ENCODE measurements around the gene PRF1.
"Not testable (repeated sequence)": the region's sequence is repeated elsewhere in the genome, so short reads cannot be mapped to it uniquely, and the experiment has no call there.

PRF1 gene

GRCh38 chr10:70616761-70617160, 14.2 kb upstream of the PRF1 start:
- no peak for DNase-seq

GRCh38 chr10:70615784-70616522, 13.4 kb upstream of the PRF1 start:
- DNase-seq, result peak; percentile 47

DNA sequence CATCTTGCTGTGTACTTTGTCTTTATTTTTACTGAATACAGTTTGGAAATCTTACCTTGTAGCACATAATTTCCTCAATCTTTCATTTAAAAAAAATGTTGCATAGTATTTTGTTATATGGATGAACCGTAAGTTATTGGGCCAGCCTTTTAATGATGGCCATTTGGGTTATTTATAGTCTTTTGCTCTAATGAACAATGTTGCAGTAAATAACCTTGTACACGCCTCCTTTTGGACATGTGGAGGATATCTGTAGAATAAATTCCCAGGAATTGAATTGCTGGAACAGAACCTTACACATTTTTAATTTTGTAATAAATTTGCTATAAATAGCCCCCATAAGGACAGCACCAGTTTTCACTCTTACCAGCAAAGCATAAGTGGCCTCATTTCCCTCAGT, 12.7 kb upstream of the PRF1 start:
- no peak for DNase-seq

- DNase-seq, result not testable (repeated sequence)
Observed at GRCh38 chr10:70614364-70614763, 11.8 kb upstream of the PRF1 start.

DNA sequence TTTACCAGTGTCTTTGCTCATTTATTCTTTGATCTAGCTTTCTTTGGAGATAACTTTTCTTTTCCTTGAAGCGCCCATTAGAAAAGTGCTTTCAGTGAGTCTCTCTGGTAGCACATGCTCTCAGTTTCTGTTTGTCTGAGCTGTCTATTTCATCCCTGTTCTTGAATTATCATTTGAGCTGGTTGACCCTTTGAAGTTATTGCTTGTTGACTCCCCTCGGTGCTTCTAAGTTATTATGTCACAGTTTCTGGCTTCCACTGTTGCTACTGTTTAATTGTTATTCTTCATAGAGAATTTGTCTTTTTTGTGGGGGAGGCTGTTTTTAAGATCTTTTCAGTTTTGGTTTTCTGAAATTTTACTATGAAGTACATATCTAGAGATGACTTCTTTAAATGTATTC, 11.4 kb upstream of the PRF1 start:
- DNase-seq, result no peak

DNA sequence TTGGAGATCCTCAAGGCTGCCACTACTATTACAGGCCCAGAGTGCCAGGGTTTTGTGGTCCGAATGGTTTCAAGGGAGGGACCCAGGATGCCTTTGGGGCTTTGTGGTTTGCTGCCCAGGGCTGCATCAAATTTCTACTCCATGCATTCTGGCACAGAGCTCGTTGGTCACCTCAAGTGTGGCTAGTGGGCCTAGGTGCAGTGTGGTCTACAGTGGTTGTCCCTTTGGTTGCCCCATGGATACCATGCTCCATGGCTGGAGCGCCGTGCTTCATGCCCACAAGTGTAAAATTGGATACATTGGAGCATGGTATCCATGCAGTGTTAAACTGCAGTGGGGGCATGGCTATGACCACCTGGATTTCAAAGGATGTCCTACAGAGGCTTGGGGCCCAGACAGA, 5.4 kb upstream of the PRF1 start:
- no peak for DNase-seq

DNA sequence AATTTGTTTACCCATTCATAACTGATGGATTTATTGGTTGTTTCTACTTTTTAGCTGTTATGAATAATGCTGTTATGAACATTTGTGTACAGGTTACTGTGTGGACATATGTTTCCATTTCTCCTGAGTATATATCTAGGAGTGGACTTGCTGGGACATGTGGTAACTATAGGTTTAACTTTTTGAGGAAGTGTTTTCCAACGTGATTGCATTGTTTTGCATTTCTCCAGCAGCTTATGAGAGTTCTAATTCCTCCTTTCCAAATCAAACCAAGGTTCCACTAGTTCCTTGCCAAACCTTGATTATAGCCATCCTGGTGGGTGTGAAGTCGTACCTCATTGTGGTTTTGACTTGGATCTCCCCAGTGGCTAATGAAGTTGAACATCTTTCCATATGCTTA, 2.6 kb upstream of the PRF1 start:
- DNase-seq, result no peak

DNA sequence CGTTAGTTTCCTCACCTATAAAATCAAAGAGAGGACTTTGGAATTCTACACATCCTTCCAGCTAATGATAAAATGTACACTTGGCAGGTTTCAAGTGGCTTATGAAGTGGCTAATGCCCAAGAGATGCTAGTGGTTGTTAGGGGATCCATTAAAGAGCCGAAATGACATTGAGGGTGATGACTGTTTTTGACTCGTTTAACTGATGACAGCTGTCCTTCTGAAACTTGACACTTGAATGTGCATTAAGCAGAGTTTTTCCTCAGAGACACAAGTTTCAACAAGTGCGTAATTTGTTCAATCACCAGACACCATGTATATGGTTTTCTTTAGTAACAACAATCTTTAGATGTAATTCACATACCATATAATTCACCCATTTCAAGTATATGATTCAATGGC, 1.6 kb upstream of the PRF1 start:
- DNase-seq, result no peak

- DNase-seq, result no peak
Observed at GRCh38 chr10:70603449-70603801, 884 bp upstream of the PRF1 start.

DNA sequence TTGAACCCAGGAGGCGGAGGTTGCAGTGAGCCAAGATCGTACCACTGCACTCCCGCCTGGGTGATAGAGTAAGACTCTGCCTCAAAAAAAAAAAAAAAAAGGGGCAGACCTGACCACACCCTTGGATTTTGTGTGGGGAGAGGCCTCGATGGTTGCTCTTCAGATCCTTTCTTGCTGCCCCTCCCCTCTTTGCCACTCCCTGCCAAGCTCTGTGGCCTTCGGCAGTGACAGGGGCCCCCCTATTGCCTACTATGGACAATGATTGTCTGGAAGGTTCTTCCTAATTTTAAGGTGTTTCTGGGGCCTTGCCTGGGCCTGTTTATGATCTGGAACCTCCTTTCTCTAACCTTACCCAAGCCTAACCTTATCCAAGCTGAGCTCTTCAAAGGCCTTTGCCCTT, 795 bp downstream of the PRF1 start:
- DNase-seq, result no peak

- no peak for DNase-seq
Observed at GRCh38 chr10:70600512-70601395, 1.8 kb downstream of the PRF1 start.

- no peak for DNase-seq
Observed at GRCh38 chr10:70599791-70600190, 2.8 kb downstream of the PRF1 start.

DNA sequence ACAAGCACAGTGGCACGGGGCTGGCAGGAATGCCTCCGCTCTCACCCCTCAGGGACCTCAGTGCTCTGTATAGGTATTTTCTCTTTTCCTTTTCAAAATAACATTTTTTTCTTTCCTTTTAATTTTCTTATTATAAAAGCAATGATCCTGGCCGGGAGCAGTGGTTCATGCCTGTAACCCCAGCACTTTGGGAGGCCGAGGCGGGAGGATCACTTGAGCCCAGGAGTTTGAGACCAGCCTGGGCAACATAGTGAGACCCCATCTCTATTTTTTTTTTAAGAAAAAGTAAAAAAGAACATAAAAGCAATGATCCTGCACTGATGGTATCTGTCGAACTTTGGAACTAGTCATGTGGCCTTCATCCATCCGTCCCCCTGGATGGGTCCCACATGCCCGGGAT, 3.2 kb downstream of the PRF1 start:
- no peak for DNase-seq

DNA sequence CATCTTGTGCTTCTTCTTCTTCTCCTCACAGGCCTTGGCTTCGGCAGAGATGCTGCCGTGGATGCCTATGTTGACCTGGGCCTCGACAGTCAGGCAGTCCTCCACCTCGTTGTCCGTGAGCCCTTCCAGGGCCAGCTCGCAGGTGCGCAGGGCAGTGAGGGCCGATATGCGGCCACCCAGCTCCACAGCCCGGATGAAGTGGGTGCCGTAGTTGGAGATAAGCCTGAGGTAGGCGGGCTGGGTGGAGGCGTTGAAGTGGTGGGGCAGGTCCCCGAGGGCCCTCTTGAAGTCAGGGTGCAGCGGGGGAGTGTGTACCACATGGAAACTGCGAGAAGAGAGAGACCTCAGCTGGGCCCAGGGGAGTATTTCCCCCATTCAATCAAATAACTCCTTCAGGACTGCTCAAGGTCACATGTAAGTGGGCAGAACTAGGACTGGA, 3.7 kb downstream of the PRF1 start:
- no peak for DNase-seq

DNA sequence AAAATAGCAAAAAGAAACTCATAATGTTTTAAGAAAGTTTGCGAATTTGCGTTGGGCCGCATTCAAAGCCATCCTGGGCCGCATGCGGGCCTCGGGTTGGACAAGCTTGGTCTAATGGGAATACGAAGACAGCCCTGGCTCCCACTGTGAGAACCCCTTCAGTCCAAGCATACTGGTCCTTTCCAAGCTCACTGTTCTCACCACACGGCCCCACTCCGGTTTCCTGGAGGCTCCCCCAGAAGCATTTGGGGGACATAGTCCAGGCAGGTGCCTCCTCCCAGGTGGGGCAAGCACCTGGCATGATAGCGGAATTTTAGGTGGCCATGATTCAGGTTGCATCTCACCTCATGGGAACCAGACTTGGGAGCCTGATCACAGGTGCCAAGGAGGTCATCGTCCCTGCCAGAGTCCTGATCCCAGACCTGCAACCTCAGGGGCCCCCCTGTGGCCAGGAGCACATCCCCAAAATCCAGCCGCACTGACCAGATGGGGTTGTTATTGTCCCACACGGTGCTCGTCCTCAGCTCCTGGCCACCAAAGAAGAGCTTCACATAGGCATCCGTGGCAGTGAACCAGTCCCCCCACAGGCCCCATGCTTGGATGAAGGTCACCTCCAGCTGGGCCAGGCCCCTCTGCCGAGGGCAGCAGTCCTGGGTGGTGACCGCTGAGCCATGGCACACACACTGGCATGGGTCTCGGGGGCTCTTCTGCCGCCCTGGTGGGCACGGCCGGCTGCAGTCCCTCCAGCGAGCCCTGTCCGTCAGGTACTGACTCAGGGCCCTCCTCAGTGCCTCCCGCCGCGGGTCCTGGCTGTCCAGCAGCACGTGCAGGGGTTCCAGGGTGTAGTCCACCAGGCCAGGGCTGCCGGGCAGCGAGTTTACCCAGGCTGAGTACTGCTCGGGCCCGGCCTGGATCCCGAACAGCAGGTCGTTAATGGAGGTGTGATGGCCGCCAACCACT, 4.4 kb downstream of the PRF1 start:
- no peak for DNase-seq

GRCh38 chr10:70596860-70597809, 5.4 kb downstream of the PRF1 start:
- DNase-seq, result no peak

DNA sequence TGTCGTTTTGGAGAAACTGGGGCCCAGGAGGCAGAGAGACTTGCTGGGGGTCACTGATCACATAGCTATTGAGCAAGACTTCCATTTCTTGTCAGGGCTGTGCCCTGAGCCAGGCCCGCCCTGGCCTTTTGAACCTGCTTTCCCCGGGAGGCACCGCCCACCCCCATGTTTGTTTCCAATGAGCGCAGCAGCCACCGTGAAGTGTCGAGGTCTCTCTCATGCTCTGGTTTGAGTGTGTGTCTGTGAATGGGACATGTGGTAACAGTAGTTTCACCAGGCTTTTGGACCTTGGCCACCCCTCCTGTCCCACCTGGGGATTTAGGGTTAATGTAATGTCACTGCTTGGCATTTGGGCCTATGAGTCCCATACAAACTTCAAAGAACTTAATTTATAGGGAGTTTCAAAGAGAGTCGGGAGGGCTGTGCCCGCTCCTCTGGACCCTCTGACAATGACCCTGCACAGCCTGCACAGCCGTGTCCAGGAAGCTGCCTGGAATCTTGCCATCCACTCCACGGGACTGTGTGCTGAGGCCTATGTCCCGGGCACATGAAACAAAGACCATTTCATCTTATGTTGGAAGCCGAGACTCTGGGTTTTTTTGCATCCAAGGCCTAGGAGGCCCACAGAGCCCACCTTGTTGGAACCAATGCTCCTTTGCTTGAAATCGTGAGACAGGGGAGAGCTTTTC, 6.3 kb downstream of the PRF1 start:
- DNase-seq, result no peak

- DNase-seq, result no peak
Observed at GRCh38 chr10:70595566-70596016, 7.0 kb downstream of the PRF1 start.

- no peak for DNase-seq
Observed at GRCh38 chr10:70594161-70594560, 8.4 kb downstream of the PRF1 start.

DNA sequence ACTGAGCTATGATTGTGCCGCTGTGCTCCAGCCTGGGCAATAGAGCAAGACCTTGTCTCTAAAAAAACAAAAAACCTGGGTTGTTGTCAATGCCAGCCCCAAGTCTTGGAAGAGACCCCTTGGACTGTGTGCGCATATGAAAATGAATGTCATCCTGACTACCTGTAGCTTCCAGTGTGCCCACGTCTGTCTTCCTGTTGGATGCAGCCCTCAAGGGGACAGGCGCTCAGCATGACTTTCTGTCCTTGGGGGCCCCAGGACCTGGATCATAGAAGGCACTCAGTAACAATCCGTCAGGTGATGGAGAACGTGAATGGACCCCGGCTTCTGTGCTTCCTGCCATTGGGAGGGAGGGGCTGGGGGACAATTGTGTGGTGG, 9.0 kb downstream of the PRF1 start:
- no peak for DNase-seq

Measured in fibroblast of upper back skin (primary cell).